Ishikawa (cell line): ENCODE measurements around the gene ADAM15.

Experiments used
- CEBPB ChIP-seq: IDR thresholded peaks from 2 replicates; pipeline ENCODE4 v1.6.1; 2012
- CREB1 ChIP-seq: IDR thresholded peaks from 2 replicates; pipeline ENCODE4 v1.6.1; 2012; ENCODE audit warnings: low read depth
- EGR1 ChIP-seq: IDR thresholded peaks from 2 replicates; pipeline ENCODE4 v1.6.1; 2012
- EP300 ChIP-seq: IDR thresholded peaks from 2 replicates; pipeline ENCODE4 v1.6.1; 2012; ENCODE audit warnings: borderline replicate concordance
- FOXM1 ChIP-seq: IDR thresholded peaks from 2 replicates; pipeline ENCODE4 v1.6.1; 2012; ENCODE audit warnings: low read depth, borderline replicate concordance
- NFIC ChIP-seq: IDR thresholded peaks from 2 replicates; pipeline ENCODE4 v1.6.1; 2012
- RAD21 ChIP-seq: IDR thresholded peaks from 2 replicates; pipeline ENCODE4 v1.6.1; 2012; ENCODE audit warnings: low read depth
- TAF1 ChIP-seq: IDR thresholded peaks from 2 replicates; pipeline ENCODE4 v1.6.1; 2012; ENCODE audit warnings: low read depth, mild to moderate bottlenecking
- TCF12 ChIP-seq: IDR thresholded peaks from 2 replicates; pipeline ENCODE4 v1.6.1; 2012; ENCODE audit warnings: low read depth
- TEAD4 ChIP-seq: IDR thresholded peaks from 2 replicates; pipeline ENCODE4 v1.6.1; 2012
- YY1 ChIP-seq: IDR thresholded peaks from 2 replicates; pipeline ENCODE4 v1.6.1; 2012; ENCODE audit warnings: low read depth
- ZBTB7A ChIP-seq: IDR thresholded peaks from 2 replicates; pipeline ENCODE4 v1.6.1; 2012; ENCODE audit warnings: low read depth
- TF ChIP-seq, protein P1 (sequence below): IDR thresholded peaks from 2 replicates; pipeline ENCODE4 v1.6.1; 2012
- TF ChIP-seq, protein P2 (sequence below): IDR thresholded peaks from 2 replicates; pipeline ENCODE4 v1.6.1; 2012
- TF ChIP-seq, protein P3 (sequence below): IDR thresholded peaks from 2 replicates; pipeline ENCODE4 v1.6.1; 2012; ENCODE audit warnings: low read depth, mild to moderate bottlenecking

ADAM15 gene

DNA sequence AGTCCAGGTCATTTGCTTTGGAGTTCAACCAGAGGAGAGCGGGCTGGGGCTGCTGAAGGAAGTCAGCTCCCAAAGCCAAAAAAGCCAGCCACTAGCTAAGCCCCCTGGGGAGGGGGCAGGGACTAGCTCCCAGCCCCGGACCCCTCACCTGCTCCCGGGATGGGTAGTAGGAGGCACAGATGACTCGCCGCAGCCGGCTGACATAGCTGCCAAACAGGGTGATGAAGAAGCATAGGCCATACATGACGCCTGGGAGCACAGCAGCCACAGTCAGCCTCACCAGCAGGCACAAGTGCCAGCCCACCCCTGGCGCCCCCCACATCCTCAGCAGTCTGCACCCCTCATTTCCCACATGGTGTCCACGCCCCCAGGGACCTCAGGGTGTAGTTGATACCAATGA, 25.0 kb upstream of the ADAM15 start:
- TF ChIP-seq YY1 (no peak), RAD21 (no peak), FOXM1 (no peak), ZBTB7A (no peak), CREB1 (no peak), TCF12 (no peak)
- TF ChIP-seq, protein P1, sequence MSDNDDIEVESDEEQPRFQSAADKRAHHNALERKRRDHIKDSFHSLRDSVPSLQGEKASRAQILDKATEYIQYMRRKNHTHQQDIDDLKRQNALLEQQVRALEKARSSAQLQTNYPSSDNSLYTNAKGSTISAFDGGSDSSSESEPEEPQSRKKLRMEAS = no peak

- TF ChIP-seq RAD21 (no peak), EGR1 (no peak), EP300 (no peak), CREB1 (no peak), TCF12 (no peak), TAF1 (no peak), FOXM1 (no peak), ZBTB7A (no peak), YY1 (no peak), TEAD4 (no peak), NFIC (no peak), CEBPB (no peak)
- TF ChIP-seq, protein P2, sequence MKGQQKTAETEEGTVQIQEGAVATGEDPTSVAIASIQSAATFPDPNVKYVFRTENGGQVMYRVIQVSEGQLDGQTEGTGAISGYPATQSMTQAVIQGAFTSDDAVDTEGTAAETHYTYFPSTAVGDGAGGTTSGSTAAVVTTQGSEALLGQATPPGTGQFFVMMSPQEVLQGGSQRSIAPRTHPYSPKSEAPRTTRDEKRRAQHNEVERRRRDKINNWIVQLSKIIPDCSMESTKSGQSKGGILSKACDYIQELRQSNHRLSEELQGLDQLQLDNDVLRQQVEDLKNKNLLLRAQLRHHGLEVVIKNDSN = no peak
- TF ChIP-seq, protein P1 = no peak
- TF ChIP-seq, protein P3, sequence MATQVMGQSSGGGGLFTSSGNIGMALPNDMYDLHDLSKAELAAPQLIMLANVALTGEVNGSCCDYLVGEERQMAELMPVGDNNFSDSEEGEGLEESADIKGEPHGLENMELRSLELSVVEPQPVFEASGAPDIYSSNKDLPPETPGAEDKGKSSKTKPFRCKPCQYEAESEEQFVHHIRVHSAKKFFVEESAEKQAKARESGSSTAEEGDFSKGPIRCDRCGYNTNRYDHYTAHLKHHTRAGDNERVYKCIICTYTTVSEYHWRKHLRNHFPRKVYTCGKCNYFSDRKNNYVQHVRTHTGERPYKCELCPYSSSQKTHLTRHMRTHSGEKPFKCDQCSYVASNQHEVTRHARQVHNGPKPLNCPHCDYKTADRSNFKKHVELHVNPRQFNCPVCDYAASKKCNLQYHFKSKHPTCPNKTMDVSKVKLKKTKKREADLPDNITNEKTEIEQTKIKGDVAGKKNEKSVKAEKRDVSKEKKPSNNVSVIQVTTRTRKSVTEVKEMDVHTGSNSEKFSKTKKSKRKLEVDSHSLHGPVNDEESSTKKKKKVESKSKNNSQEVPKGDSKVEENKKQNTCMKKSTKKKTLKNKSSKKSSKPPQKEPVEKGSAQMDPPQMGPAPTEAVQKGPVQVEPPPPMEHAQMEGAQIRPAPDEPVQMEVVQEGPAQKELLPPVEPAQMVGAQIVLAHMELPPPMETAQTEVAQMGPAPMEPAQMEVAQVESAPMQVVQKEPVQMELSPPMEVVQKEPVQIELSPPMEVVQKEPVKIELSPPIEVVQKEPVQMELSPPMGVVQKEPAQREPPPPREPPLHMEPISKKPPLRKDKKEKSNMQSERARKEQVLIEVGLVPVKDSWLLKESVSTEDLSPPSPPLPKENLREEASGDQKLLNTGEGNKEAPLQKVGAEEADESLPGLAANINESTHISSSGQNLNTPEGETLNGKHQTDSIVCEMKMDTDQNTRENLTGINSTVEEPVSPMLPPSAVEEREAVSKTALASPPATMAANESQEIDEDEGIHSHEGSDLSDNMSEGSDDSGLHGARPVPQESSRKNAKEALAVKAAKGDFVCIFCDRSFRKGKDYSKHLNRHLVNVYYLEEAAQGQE = no peak
Measured at GRCh38 chr1:155026588-155026987, 24.5 kb upstream of the ADAM15 start.

DNA sequence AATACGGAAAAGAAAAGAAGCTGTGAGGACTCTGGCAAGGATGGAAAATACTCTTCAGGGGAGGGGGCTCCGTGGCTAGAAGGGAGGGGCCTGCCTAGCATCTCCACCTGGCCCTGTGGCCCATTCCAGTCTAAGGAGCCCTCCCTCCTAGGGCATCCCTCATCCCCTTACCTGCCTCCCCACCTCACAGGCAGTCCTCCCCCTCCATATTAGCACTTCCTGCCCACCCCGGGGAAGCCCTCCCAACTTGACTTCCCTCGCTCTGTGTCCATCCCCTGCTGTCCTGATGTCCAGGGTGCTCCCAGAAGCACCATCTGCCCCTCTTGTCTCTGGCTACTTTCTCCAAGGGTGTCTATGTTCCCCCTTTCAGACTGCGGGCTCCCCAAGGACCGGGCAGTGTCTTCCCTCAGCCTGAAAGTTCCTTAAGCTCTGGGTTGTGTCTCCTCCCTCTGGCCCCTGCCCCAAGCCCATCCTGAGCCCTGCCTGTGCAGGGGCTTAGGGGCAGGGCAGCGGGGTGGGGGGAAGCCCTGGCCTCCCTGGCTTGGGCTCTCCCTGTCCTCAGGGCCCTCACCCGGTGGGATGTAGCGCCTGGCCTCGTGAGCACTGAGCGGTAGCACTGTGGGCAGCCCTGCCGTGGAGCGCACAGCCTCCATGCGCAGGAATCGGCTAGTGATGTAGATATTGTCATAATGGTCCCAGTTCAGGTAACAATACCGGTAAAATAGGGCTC, 21.4 kb upstream of the ADAM15 start:
- TF ChIP-seq CEBPB = no peak
- TF ChIP-seq, protein P2 = no peak

DNA sequence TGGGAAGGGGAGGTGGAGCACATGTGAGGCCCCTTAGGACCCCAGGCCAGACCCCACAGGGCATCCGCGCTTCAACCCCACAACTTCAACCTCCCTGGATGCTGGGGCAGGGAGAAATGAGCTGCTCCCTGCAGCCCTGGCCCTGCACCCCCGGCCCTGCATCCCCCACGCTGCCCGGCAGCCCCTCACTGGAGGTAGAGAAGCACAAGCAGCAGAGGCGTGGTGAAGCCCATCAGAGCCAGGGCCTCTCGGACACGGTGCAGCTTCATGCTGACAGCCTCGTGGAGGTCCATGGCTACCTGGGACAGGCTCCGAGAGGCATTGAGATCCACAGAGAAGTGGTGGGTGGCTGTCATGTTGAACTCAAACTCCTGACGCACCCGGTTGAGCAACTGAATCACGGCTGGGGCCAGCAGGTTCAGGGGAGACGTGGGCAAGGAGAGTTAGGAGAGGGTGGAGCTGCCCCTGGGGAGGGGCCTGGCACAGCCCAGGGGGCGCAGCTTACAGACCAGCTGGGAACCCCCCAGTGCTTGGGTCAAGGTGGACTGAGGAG, 20.8 kb upstream of the ADAM15 start:
- TF ChIP-seq EGR1 (no peak), RAD21 (no peak), CEBPB (no peak), TCF12 (no peak), NFIC (no peak), ZBTB7A (no peak), YY1 (no peak), CREB1 (no peak), EP300 (no peak)
- TF ChIP-seq, protein P3 = no peak
- TF ChIP-seq, protein P1 = no peak

- TF ChIP-seq TCF12 (no peak), NFIC (no peak), YY1 (no peak), EGR1 (no peak), RAD21 (no peak), FOXM1 (no peak), CEBPB (no peak), ZBTB7A (no peak), TAF1 (no peak), CREB1 (no peak), EP300 (no peak), TEAD4 (no peak)
- TF ChIP-seq, protein P1 = no peak
- TF ChIP-seq, protein P3 = no peak
- TF ChIP-seq, protein P2 = no peak
Measured at GRCh38 chr1:155030899-155031298, 20.2 kb upstream of the ADAM15 start.
